AG10803 (cell line): Measurements from ENCODE around the gene HIGD2A.

Source experiments
- DNase-seq: peaks from one replicate; pipeline ENCODE4 v3.0.0; 2010; ENCODE audit warnings: low read depth
- H3K4me3 ChIP-seq: 2 replicates; pipeline ENCODE4 v1.5.1; 2011; ENCODE audit warnings: mild to moderate bottlenecking, low read length, control low read depth
- TF ChIP-seq, protein P1 (sequence below): conservative IDR thresholded peaks from 2 replicates; pipeline ENCODE4 v1.5.1; 2011; ENCODE audit warnings: mild to moderate bottlenecking, low read length, control low read depth, inconsistent platforms

Gene HIGD2A

GRCh38 chr5:176368726-176369125 lies 19.8 kb upstream of the HIGD2A start:
- TF ChIP-seq, protein P1, sequence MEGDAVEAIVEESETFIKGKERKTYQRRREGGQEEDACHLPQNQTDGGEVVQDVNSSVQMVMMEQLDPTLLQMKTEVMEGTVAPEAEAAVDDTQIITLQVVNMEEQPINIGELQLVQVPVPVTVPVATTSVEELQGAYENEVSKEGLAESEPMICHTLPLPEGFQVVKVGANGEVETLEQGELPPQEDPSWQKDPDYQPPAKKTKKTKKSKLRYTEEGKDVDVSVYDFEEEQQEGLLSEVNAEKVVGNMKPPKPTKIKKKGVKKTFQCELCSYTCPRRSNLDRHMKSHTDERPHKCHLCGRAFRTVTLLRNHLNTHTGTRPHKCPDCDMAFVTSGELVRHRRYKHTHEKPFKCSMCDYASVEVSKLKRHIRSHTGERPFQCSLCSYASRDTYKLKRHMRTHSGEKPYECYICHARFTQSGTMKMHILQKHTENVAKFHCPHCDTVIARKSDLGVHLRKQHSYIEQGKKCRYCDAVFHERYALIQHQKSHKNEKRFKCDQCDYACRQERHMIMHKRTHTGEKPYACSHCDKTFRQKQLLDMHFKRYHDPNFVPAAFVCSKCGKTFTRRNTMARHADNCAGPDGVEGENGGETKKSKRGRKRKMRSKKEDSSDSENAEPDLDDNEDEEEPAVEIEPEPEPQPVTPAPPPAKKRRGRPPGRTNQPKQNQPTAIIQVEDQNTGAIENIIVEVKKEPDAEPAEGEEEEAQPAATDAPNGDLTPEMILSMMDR, result no peak
- H3K4me3 ChIP-seq, result no peak overlapping the region
- no peak for DNase-seq

DNA sequence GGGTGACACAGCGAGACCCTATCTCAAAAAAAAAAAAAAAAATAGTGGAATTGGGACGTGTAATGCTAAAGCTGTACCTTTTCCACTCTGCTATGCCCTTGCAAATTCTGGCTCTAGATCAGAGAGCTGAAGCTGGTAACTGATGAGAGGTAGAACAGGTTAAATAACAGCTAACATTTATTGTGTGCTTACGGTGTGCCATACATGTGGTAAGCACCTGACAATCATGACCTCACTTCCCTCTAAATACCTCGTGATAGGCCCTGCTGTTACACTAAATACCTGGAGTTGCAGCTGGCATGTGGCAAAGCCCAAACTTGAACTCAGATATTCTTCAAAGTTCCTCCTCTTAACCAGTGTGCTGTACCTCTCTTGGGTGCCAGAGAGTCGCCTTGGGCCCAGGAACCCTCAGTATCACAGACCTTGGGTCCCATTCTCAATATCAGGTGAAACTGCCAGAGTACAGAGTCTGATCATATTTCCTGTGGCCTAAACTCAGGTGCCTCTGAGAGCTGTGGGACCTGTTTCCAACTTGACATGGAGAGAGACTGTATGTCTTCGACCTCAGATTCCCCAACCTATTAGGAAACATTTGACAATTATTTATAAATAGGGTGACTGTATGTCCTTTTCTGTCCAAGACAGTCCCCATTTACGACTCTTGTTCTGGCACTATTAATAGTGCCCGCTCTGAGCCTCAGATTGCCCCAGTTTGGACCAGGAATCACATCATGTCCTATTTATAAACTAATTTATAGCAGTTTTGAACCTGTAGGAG lies 18.4 kb upstream of the HIGD2A start:
- no peak for DNase-seq
- H3K4me3 ChIP-seq, result no peak overlapping the region
- TF ChIP-seq, protein P1, result no peak

GRCh38 chr5:176371621-176372539 lies 16.7 kb upstream of the HIGD2A start:
- DNase-seq, result no peak
- H3K4me3 ChIP-seq, result no peak overlapping the region
- TF ChIP-seq, protein P1, result no peak

GRCh38 chr5:176373100-176373818 lies 15.3 kb upstream of the HIGD2A start:
- DNase-seq, result peak; percentile 49
- no peak overlapping the region for H3K4me3 ChIP-seq

DNA sequence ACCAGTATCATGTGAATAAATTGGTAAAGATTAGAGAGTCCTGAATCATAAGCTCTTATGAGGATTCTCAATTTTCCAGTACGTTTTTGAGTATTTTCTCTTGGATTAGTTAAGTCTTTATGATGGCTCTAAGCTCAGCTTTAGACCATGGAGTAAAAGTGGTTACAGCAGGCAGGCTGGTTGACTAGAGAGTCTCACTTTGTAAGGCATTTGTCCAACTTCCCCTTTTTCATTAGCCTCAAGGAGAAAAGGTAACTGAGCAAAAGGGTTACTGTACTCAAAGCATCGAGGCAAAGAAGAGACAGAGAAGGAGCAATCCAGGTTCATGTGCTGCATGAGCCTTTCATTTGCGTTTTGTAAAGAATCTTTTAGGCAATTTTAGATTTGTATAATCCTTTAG lies 8.7 kb upstream of the HIGD2A start:
- TF ChIP-seq, protein P1, result no peak
- DNase-seq, result no peak
- H3K4me3 ChIP-seq, result no peak overlapping the region

More at GRCh38 chr5:176373100-176373818, 15.3 kb upstream of the HIGD2A start:
- TF ChIP-seq, protein P1, result no peak

DNA sequence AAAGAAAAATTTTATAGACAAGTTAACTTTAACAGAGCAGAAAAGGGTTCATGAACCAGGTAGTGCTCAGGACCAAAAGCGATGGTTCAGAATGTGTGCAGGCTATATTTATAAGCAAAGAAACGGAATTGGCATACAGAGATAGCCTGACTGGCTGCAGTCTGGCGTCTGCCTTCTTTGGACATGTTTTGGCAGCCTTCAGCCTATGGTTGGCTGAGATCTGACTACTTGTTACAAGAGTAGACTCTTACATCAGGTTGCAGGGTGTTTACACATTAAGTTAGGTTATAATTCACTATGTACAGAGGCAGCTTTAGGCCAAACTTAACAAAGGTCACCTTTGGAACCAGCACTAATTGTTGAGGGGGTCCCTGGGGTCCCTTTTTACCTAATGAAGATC lies 7.1 kb upstream of the HIGD2A start:
- DNase-seq, result no peak
- TF ChIP-seq, protein P1, result no peak
- H3K4me3 ChIP-seq, result no peak overlapping the region
